Activated CD4-positive, alpha-beta memory T cell treated with anti-CD3 and anti-CD28 coated beads, Interleukin-2, amount 10 ng/mL, durations not matched to agents 7 days and 5 days (primary cell): Measurements from ENCODE around the gene GPR89B. TPM values are rescaled to one million over a fixed set of nuclear protein-coding genes. Genes with fewer than 3 reads are reported as not detected.
"Not testable (repeated sequence)": the region's sequence is repeated elsewhere in the genome, so short reads cannot be mapped to it uniquely, and the experiment has no call there.

Source experiments
- CTCF ChIA-PET: fragments of 350-600 bp; sonication (Branson Sonifier 250); formaldehyde crosslinking; loops from one replicate; lab custom pipeline; 2021; ENCODE audit warnings: antibody characterized with exemption, inconsistent platforms; lab: Charles Lee
- POLR2A ChIA-PET: fragments of 350-600 bp; sonication (Branson Sonifier 250); formaldehyde crosslinking; loops from one replicate; lab custom pipeline; 2021; ENCODE audit warnings: antibody characterized with exemption; lab: Charles Lee
- DNase-seq: peaks from one replicate; pipeline ENCODE4 v3.0.0-alpha.2; 2020
- H3K27ac Mint-ChIP-seq: one replicate; pipeline ENCODE4 v1.8.0; 2021; ENCODE audit warnings: mild to moderate bottlenecking, mixed read lengths
- H3K27me3 Mint-ChIP-seq: one replicate; pipeline ENCODE4 v1.8.0; 2021; ENCODE audit warnings: mixed read lengths
- H3K36me3 Mint-ChIP-seq: one replicate; pipeline ENCODE4 v1.8.0; 2021; ENCODE audit warnings: low read depth, mixed read lengths
- H3K4me1 Mint-ChIP-seq: one replicate; pipeline ENCODE4 v1.8.0; 2021; ENCODE audit warnings: mixed read lengths
- H3K4me3 Mint-ChIP-seq: one replicate; pipeline ENCODE4 v1.8.0; 2021; ENCODE audit warnings: mild to moderate bottlenecking, mixed read lengths
- H3K9me3 Mint-ChIP-seq: one replicate; pipeline ENCODE4 v1.8.0; 2021; ENCODE audit warnings: mixed read lengths
- total RNA-seq, 2 experiments: library from RNA; stranded (reverse); gene quantifications; one replicate each; pipeline ENCODE4 v1.2.3, GENCODE V29; 2021

Gene GPR89B
- total RNA-seq, 2 experiments from 2014 or later: 23.8 to 25.7 TPM

DNA sequence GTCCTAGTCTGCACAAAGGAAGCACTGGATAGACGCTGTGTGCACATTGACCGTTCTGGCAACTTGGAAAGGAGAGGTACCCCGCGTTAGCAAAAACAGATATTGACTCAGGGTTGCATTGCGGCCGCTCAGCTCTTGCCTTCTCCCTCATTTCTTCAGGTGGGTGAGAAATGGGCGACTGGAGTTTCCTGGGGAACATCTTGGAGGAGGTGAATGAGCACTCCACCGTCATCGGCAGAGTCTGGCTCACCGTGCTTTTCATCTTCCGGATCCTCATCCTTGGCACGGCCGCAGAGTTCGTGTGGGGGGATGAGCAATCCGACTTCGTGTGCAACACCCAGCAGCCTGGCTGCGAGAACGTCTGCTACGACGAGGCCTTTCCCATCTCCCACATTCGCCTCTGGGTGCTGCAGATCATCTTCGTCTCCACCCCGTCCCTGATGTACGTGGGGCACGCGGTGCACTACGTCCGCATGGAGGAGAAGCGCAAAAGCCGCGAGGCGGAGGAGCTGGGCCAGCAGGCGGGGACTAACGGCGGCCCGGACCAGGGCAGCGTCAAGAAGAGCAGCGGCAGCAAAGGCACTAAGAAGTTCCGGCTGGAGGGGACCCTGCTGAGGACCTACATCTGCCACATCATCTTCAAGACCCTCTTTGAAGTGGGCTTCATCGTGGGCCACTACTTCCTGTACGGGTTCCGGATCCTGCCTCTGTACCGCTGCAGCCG lies 20.3 kb upstream of the GPR89B start:
- no peak for DNase-seq
- Mint-ChIP-seq H3K4me1 (peaks cover 12% of the 10 kb centered on the region), H3K4me3 (no peak overlapping the region), H3K27ac (no peak overlapping the region), H3K36me3 (no peaks in the 10 kb centered on the region), H3K27me3 (no peaks in the 10 kb centered on the region), H3K9me3 (no peaks in the 10 kb centered on the region)
- ChIA-PET CTCF (interaction anchor here (2.9 kb wide), 1 partner anchor 15 kb away, joined by 22 read pairs; no protein-coding TSS in a partner anchor), POLR2A (no interaction called here)

DNA sequence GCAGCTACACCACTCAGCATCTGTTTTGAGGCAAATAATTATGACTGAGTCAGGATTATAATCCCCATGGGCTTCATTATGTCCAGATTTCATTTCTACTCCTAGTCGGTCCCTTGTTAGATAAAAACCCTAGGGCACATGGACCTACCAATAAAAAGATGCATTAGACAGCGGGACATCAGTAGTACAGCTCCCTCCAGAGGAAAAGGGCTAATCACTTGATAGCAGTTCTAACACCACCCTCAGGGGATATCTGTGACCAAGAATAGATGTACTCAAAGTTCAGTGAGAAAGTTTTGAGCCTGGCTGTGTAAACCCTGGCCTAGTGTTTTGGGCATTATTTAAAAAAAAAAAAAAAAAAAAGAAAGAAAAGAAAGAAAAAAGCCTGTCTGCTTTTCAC lies 15.7 kb upstream of the GPR89B start:
- Mint-ChIP-seq H3K27me3 (peaks cover 20% of the 10 kb centered on the region), H3K27ac (no peak overlapping the region), H3K36me3 (no peaks in the 10 kb centered on the region), H3K4me3 (no peak overlapping the region), H3K9me3 (no peaks in the 10 kb centered on the region), H3K4me1 (no peaks in the 10 kb centered on the region)
- DNase-seq: no peak
- CTCF ChIA-PET: no interaction called here
- POLR2A ChIA-PET: no interaction called here

DNA sequence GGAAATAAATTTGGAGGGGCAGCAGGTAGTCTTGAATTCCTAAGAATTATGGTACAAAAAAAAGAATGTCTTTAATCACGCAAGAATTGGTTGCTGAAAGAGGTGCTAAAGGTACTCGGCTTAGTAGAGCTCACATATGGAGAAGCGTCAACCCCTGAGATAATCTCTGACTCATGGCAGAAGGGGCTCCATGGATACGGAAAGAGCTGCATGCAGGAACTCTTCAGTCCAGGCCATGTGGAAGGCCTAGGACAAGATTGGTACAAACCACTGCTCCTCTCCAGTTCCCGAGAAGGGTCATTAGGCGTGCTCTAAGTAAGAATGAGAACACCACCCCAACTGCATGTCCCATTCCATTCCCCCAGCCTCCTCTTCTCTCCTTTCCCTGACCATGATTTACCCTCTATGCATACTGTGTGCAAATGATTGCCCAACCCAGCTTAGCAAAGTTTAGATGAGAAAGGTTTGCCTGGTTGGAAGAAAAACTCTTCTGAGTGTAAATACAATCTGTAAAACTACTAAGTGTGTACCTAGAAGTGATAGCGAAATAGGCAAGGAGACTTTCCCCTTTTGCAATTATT lies 14.8 kb upstream of the GPR89B start:
- Mint-ChIP-seq H3K9me3 (no peaks in the 10 kb centered on the region), H3K4me1 (no peaks in the 10 kb centered on the region), H3K27me3 (peaks cover 23% of the 10 kb centered on the region), H3K27ac (no peak overlapping the region), H3K4me3 (no peak overlapping the region), H3K36me3 (no peaks in the 10 kb centered on the region)
- DNase-seq: no peak
- CTCF ChIA-PET: no interaction called here
- POLR2A ChIA-PET: no interaction called here

DNA sequence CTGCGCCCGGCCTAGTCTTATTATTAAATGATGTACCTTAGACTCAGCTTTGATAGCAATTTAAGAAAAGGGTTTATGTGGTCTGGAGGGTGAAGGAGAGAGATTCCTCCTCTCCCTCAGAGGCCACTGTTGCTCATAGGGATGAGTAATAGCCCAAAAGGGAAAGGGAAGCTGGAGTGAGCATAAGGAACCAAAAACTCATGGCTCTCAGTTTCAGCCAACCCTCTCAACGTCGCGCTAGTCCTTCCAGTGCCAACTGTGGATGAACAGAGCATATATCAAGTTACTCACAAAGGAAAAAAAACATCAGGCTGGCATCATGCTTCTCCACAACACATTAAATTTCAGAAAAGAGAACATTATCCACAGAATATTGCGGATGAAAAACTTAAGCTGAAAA lies 8.3 kb upstream of the GPR89B start:
- POLR2A ChIA-PET: interaction anchor here (1.2 kb wide), 1 partner anchor 119 kb away, joined by 4 read pairs; no protein-coding TSS in a partner anchor
- Mint-ChIP-seq H3K36me3 (no peaks in the 10 kb centered on the region), H3K4me1 (no peaks in the 10 kb centered on the region), H3K27me3 (peaks cover 17% of the 10 kb centered on the region), H3K27ac (no peak overlapping the region), H3K4me3 (no peak overlapping the region), H3K9me3 (no peaks in the 10 kb centered on the region)
- CTCF ChIA-PET: interaction anchor here (0.6 to 1.7 kb wide), 2 partner anchors 27 to 51 kb away, joined by 5 to 6 read pairs; no protein-coding TSS in a partner anchor
- no peak for DNase-seq

DNA sequence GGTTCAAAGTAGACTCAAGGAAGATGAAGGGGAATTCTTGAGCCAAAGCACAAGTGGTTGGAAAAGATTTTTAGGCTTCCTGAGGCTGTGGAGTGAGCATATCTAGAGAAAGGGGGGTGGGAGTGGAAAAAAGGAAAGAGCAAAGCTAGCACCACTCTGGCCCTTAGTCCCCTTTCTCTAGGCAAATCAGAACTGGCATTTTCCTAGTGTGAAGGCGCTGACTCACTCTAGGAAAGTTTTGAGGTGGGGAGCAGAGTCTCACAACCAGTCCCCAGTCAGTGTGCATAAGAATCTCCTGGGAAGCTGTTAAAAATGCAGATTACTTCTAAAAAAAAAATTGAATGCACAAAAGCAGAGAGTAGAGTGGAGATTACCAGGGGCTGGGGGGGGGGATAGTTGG lies 3.4 kb upstream of the GPR89B start:
- DNase-seq: no peak
- no peaks in the 10 kb centered on the region for H3K27me3 Mint-ChIP-seq
- no peak overlapping the region for H3K4me3 Mint-ChIP-seq
- H3K4me1 Mint-ChIP-seq: peaks cover 5% of the 10 kb centered on the region
- no peak overlapping the region for H3K27ac Mint-ChIP-seq
- H3K9me3 Mint-ChIP-seq: no peaks in the 10 kb centered on the region
- ChIA-PET CTCF (no interaction called here), POLR2A (no interaction called here)
- H3K36me3 Mint-ChIP-seq: no peaks in the 10 kb centered on the region

DNA sequence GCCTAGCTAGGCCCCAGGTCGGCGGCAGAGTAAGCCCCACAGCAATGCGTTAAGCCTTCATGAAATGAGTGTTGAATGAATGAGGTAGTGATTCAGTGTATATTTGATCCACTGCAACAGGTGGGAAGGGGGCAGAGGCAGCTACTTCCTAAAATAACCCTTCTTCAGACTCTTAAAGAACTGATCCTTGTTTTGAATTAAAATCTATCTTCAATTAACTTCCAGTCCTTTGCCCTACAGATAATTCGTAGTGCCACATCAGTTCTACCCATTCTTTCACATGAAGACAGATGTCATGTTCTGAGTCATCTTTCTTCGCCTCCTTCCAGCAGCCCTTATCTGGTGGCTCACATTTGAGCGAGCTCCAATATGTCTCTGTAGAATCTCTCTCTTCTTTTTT lies 1.0 kb upstream of the GPR89B start:
- H3K27me3 Mint-ChIP-seq, POLR2A ChIA-PET, H3K27ac Mint-ChIP-seq, H3K4me3 Mint-ChIP-seq, DNase-seq, CTCF ChIA-PET, H3K9me3 Mint-ChIP-seq: not testable (repeated sequence)
- Mint-ChIP-seq H3K36me3 (peaks cover 13% of the 10 kb centered on the region), H3K4me1 (peaks cover 25% of the 10 kb centered on the region)

DNA sequence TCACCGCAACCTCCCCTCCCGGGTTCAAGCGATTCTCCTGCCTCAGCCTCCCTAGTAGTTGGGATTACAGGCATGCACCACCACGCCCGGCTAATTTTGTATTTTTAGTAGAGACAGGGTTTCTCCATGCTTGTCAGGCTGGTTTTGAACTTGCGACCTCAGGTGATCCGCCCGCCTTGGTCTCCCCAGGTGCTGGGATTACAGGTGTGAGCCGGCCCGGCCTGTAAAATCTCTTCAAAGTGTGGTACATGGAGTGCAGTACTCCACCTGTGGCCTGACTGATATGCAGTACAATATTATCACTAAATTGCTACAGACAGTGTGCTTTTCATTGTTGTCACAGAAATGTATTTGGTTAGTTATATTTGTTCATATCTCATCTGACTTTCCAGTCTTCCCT lies 531 bp upstream of the GPR89B start:
- H3K27me3 Mint-ChIP-seq, H3K27ac Mint-ChIP-seq, H3K9me3 Mint-ChIP-seq, POLR2A ChIA-PET, CTCF ChIA-PET, DNase-seq, H3K4me3 Mint-ChIP-seq: not testable (repeated sequence)
- H3K36me3 Mint-ChIP-seq: peaks cover 17% of the 10 kb centered on the region
- peaks cover 28% of the 10 kb centered on the region for H3K4me1 Mint-ChIP-seq

DNA sequence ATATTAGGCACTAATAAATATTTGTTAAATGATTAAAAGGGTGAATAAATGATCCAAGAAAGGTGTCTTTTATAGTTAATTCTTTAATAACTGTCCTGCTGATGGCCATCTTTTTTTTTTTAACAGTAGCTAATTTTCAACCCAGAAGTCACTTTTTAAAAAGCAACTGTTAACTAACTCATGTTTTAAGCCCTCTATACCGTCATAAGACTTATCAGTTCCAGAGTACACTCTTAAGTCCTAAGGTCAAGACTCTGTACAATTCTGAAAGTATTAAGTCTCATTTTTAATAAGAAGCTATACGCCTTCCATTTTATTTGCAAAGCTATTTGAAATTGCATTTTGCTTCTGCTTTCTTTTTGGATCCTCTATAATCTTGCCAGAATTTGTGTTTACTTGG lies 2.9 kb downstream of the GPR89B start:
- CTCF ChIA-PET, H3K9me3 Mint-ChIP-seq, DNase-seq, H3K27ac Mint-ChIP-seq, POLR2A ChIA-PET, H3K27me3 Mint-ChIP-seq, H3K4me3 Mint-ChIP-seq: not testable (repeated sequence)
- H3K36me3 Mint-ChIP-seq: peaks cover 20% of the 10 kb centered on the region
- peaks cover 30% of the 10 kb centered on the region for H3K4me1 Mint-ChIP-seq

DNA sequence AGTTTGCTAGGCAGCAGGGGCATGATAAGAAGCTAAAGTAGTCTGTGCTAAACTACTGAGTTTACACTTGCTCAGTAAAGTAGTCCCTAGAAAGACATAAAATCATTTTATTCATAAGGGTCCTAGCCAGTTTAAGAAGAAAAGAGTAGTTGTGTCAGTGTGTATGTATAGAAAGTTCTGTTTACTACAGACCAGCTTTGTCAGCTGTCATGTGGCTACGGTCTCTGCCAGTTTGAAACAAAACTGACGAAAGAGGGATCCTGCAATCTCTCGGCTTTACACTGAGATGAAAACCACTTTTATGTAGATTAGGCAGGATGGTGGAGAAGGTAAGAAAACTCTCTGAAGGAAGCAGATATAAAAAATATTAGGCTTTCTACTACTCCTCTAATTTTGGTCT lies 7.1 kb downstream of the GPR89B start:
- CTCF ChIA-PET, H3K9me3 Mint-ChIP-seq, DNase-seq, H3K27me3 Mint-ChIP-seq, H3K4me3 Mint-ChIP-seq, H3K27ac Mint-ChIP-seq, POLR2A ChIA-PET: not testable (repeated sequence)
- Mint-ChIP-seq H3K4me1 (peaks cover 20% of the 10 kb centered on the region), H3K36me3 (peaks cover 28% of the 10 kb centered on the region)

DNA sequence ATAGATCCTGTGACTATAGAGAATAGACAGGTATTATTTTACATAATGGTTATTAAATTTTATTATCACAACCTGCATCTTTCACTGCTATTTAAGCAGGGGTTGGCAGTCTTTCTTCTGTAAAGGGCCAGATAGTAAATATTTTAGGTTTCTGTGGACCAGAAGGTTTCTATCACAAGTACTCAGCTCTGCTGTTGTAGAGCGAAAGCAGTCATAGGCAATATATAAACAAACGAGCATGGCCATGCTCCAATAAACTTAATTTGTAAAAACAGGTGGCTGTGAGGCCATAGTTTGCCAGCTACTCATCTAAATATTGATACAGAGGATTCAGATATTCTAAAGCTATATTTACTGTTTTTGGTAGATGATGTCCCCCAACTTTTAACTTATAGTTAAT lies 12.2 kb downstream of the GPR89B start:
- CTCF ChIA-PET, H3K27ac Mint-ChIP-seq, H3K4me3 Mint-ChIP-seq, DNase-seq, POLR2A ChIA-PET, H3K36me3 Mint-ChIP-seq, H3K27me3 Mint-ChIP-seq, H3K9me3 Mint-ChIP-seq, H3K4me1 Mint-ChIP-seq: not testable (repeated sequence)

DNA sequence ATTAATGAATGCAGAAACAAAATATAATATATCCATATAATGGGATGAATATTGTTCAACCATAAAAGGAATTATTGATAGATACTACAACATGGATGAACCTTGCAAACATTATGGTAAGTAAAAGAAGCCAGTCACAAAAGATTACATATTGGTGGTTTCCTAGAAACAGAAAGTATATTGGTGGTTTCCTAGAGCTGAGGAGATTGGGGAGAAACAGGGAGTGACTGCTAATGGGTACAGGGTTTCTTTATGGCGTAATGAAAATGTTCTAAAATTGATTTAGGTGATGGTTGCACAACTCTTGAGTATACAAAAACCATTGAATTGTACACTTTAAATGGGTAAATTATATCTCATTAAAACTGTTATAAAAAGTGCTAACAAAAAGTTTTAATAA lies 14.3 kb downstream of the GPR89B start:
- CTCF ChIA-PET, H3K36me3 Mint-ChIP-seq, H3K4me1 Mint-ChIP-seq, DNase-seq, POLR2A ChIA-PET, H3K4me3 Mint-ChIP-seq, H3K27ac Mint-ChIP-seq, H3K27me3 Mint-ChIP-seq, H3K9me3 Mint-ChIP-seq: not testable (repeated sequence)

DNA sequence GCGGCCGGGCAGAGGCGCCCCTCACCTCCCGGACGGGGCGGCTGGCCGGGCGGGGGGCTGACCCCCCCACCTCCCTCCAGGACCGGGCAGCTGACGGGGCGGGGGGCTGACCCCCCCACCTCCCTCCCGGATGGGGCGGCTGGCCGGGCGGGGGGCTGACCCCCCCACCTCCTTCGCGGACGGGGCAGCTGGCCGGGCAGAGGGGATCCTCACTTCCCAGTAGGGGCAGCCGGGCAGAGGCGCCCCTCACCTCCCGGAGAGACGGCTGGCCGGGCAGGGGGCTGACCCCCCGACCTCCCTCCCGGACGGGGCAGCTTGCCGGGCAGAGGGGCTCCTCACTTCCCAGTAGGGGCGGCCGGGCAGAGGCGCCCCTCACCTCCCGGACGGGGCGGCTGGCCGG lies 21.3 kb downstream of the GPR89B start:
- H3K27ac Mint-ChIP-seq, CTCF ChIA-PET, H3K36me3 Mint-ChIP-seq, H3K27me3 Mint-ChIP-seq, H3K9me3 Mint-ChIP-seq, DNase-seq, H3K4me1 Mint-ChIP-seq, POLR2A ChIA-PET, H3K4me3 Mint-ChIP-seq: not testable (repeated sequence)

DNA sequence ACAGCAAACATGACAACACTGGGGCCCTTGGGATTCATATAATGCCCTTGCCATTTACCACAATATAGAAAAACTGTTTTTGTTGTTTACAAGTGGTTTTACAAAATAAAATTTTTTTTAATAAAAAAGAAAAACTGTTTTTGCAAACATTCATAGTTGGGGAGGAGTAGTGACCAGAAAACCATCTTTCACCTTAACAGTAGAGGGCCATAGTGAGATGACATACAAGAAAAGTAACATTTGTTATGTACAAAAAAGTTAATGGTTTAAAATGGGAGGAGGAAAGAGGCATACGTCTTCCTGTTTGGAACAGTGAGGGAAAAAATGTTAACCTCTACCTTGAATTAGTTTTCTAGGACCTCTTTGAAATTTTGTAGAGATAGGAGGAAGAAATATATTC lies 30.7 kb downstream of the GPR89B start:
- H3K9me3 Mint-ChIP-seq, H3K4me3 Mint-ChIP-seq, H3K27me3 Mint-ChIP-seq, H3K27ac Mint-ChIP-seq, DNase-seq, CTCF ChIA-PET, H3K4me1 Mint-ChIP-seq, H3K36me3 Mint-ChIP-seq, POLR2A ChIA-PET: not testable (repeated sequence)

DNA sequence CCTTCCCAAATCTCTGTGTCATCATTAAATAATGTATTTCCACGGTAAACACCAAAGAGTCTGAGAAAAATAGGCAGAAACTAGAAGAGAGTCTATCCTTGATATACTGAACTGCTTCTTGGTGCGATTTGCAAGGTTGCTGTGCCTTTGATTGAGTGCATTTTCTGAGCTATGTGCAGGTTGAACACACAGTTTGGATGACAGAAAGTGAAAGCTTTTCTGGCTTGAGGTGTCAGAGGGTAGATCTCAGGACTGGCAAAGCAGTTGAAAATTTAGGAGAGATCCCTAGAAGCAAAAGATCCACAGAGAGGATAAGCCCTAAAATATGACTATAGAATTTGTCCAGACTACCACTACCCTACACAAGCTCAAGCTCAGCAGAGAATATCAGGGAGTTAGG lies 31.5 kb downstream of the GPR89B start:
- H3K4me1 Mint-ChIP-seq, H3K9me3 Mint-ChIP-seq, H3K27ac Mint-ChIP-seq, H3K4me3 Mint-ChIP-seq, DNase-seq, H3K36me3 Mint-ChIP-seq, POLR2A ChIA-PET, H3K27me3 Mint-ChIP-seq, CTCF ChIA-PET: not testable (repeated sequence)
